Karpas-422 (cell line): ENCODE measurements around the gene GNG7. TPM values are rescaled to one million over a fixed set of nuclear protein-coding genes. Genes with fewer than 3 reads are reported as not detected.
"Not testable (repeated sequence)": the region's sequence is repeated elsewhere in the genome, so short reads cannot be mapped to it uniquely, and the experiment has no call there.

ENCODE experiments used
- DNase-seq: peaks from one replicate; pipeline ENCODE4 v3.0.0-alpha.2; 2015
- H2AFZ ChIP-seq: fragments of 200-600 bp; sonication (generic); 2 replicates; pipeline ENCODE4 v1.6.1; 2014; ENCODE audit warnings: antibody characterized with exemption, low read length, mixed read lengths
- H3K27ac ChIP-seq: fragments of 200-600 bp; sonication (generic); 2 replicates; pipeline ENCODE4 v1.5.1; 2014; ENCODE audit warnings: mild to moderate bottlenecking, low read length, moderate library complexity
- H3K27me3 ChIP-seq: fragments of 200-600 bp; sonication (generic); 2 replicates; pipeline ENCODE4 v1.6.1; 2014; ENCODE audit warnings: low read length, mixed read lengths
- H3K36me3 ChIP-seq: fragments of 200-600 bp; sonication (generic); 2 replicates; pipeline ENCODE4 v1.6.1; 2014; ENCODE audit warnings: low read length, mixed read lengths; ENCODE audit not compliant: insufficient read depth
- H3K4me1 ChIP-seq: fragments of 200-600 bp; sonication (generic); 2 replicates; pipeline ENCODE4 v1.6.1; 2014; ENCODE audit warnings: mild to moderate bottlenecking, low read length, mixed read lengths
- H3K4me2 ChIP-seq: fragments of 200-600 bp; sonication (generic); 2 replicates; pipeline ENCODE4 v1.6.1; 2014; ENCODE audit warnings: low read length, low read depth, mild to moderate bottlenecking; ENCODE audit not compliant: poor library complexity, severe bottlenecking
- H3K4me3 ChIP-seq: fragments of 200-600 bp; sonication (generic); 2 replicates; pipeline ENCODE4 v1.5.1; 2014; ENCODE audit warnings: mild to moderate bottlenecking, antibody characterized with exemption, low read length, mixed read lengths
- H3K79me2 ChIP-seq: fragments of 200-600 bp; sonication (generic); 2 replicates; pipeline ENCODE4 v1.6.1; 2014; ENCODE audit warnings: mild to moderate bottlenecking, low read length, mixed read lengths
- H3K9ac ChIP-seq: fragments of 200-600 bp; sonication (generic); 2 replicates; pipeline ENCODE4 v1.6.0; 2014; ENCODE audit warnings: low read length
- H3K9me2 ChIP-seq: fragments of 200-600 bp; sonication (generic), shearing (Covaris generic); replicated peaks from 2 replicates; pipeline ENCODE4 v1.6.0; 2014; ENCODE audit warnings: mild to moderate bottlenecking, low read length, moderate library complexity; ENCODE audit not compliant: insufficient read depth
- H3K9me3 ChIP-seq: fragments of 300-700, 200-600 bp; sonication (generic); 2 replicates; pipeline ENCODE4 v1.6.1; 2014; ENCODE audit warnings: low read length, mixed read lengths
- H4K20me1 ChIP-seq: fragments of 200-600 bp; sonication (generic); 2 replicates; pipeline ENCODE4 v1.6.1; 2014; ENCODE audit warnings: mild to moderate bottlenecking, antibody characterized with exemption, low read length, low read depth; ENCODE audit not compliant: insufficient read depth
- total RNA-seq: library from RNA; depleted of rRNA; stranded (reverse); fragments of >200 nt; shearing (Covaris generic); gene quantifications from 2 replicates; pipeline ENCODE4 v1.2.3, GENCODE V29; 2014; ENCODE audit warnings: low replicate concordance

The GNG7 gene
- total RNA-seq, 1 experiment from 2014 or later: 0.19 TPM

GRCh38 chr19:2469915-2470200, 232.6 kb downstream of the GNG7 start:
- not testable (repeated sequence) for H3K9me3 ChIP-seq, H3K36me3 ChIP-seq, H2AFZ ChIP-seq, H3K4me3 ChIP-seq, H3K9me2 ChIP-seq, DNase-seq, H3K9ac ChIP-seq, H3K79me2 ChIP-seq, H4K20me1 ChIP-seq, H3K27ac ChIP-seq, H3K27me3 ChIP-seq, H3K4me1 ChIP-seq, H3K4me2 ChIP-seq

GRCh38 chr19:2469102-2469914, 233.2 kb downstream of the GNG7 start:
- Histone ChIP-seq H3K4me3 (no peak overlapping the region), H3K27ac (no peak overlapping the region), H3K9me2 (no peaks in the 10 kb centered on the region), H4K20me1 (no peaks in the 10 kb centered on the region), H3K4me2 (no peak overlapping the region), H3K9me3 (no peaks in the 10 kb centered on the region), H3K9ac (no peak overlapping the region), H3K4me1 (no peaks in the 10 kb centered on the region), H3K79me2 (no peaks in the 10 kb centered on the region), H3K36me3 (no peaks in the 10 kb centered on the region), H3K27me3 (no peaks in the 10 kb centered on the region), H2AFZ (no peak overlapping the region)
- DNase-seq: no peak

- H3K4me1 ChIP-seq: no peaks in the 10 kb centered on the region
- no peak for DNase-seq
- H3K27me3 ChIP-seq: no peaks in the 10 kb centered on the region
- no peaks in the 10 kb centered on the region for H3K36me3 ChIP-seq
- H2AFZ ChIP-seq: no peak overlapping the region
- no peak overlapping the region for H3K9ac ChIP-seq
- no peaks in the 10 kb centered on the region for H3K9me3 ChIP-seq
- no peaks in the 10 kb centered on the region for H3K9me2 ChIP-seq
- H4K20me1 ChIP-seq: no peaks in the 10 kb centered on the region
- no peak overlapping the region for H3K4me2 ChIP-seq
- H3K4me3 ChIP-seq: no peak overlapping the region
- H3K79me2 ChIP-seq: no peaks in the 10 kb centered on the region
- no peak overlapping the region for H3K27ac ChIP-seq
Measured at GRCh38 chr19:2468596-2468995, 233.9 kb downstream of the GNG7 start.

- Histone ChIP-seq H3K9me2 (no peaks in the 10 kb centered on the region), H3K9me3 (no peaks in the 10 kb centered on the region), H3K9ac (no peak overlapping the region), H4K20me1 (no peaks in the 10 kb centered on the region), H3K4me3 (no peak overlapping the region), H3K27me3 (no peaks in the 10 kb centered on the region), H3K4me2 (no peak overlapping the region), H3K4me1 (peaks cover 5% of the 10 kb centered on the region; the same call in 1 of the 2 replicates), H2AFZ (no peak overlapping the region), H3K36me3 (no peaks in the 10 kb centered on the region), H3K27ac (no peak overlapping the region), H3K79me2 (no peaks in the 10 kb centered on the region)
- DNase-seq: no peak
Measured at GRCh38 chr19:2464389-2464788, 238.1 kb downstream of the GNG7 start.

GRCh38 chr19:2463694-2464093, 238.8 kb downstream of the GNG7 start:
- H2AFZ ChIP-seq, H3K79me2 ChIP-seq, DNase-seq: not testable (repeated sequence)

GRCh38 chr19:2462635-2463421, 239.7 kb downstream of the GNG7 start:
- Histone ChIP-seq H3K4me2 (no peak overlapping the region), H2AFZ (no peak overlapping the region), H3K27ac (no peak overlapping the region), H3K4me1 (peaks cover 5% of the 10 kb centered on the region; the same call in 1 of the 2 replicates), H3K4me3 (no peak overlapping the region), H4K20me1 (no peaks in the 10 kb centered on the region), H3K27me3 (no peaks in the 10 kb centered on the region), H3K9me2 (no peaks in the 10 kb centered on the region), H3K9ac (no peak overlapping the region), H3K79me2 (no peaks in the 10 kb centered on the region), H3K36me3 (no peaks in the 10 kb centered on the region), H3K9me3 (no peaks in the 10 kb centered on the region)
- no peak for DNase-seq

More at GRCh38 chr19:2463694-2464093, 238.8 kb downstream of the GNG7 start:
- not testable (repeated sequence) for H3K4me1 ChIP-seq, H3K9me3 ChIP-seq, H3K9ac ChIP-seq, H3K4me3 ChIP-seq, H4K20me1 ChIP-seq, H3K27ac ChIP-seq, H3K27me3 ChIP-seq, H3K36me3 ChIP-seq, H3K9me2 ChIP-seq, H3K4me2 ChIP-seq

- Histone ChIP-seq H3K4me1 (peaks cover 9% of the 10 kb centered on the region), H3K4me2 (peak overlapping the region; percentile 32), H3K9ac (no peak overlapping the region), H2AFZ (0 out of 2 replicates have a peak overlapping the region, but pooled peaks have one; percentile 36), H3K4me3 (peak overlapping the region; percentile 38; the same call in 1 of the 2 replicates), H3K9me2 (no peaks in the 10 kb centered on the region), H3K27me3 (no peaks in the 10 kb centered on the region), H3K9me3 (no peaks in the 10 kb centered on the region), H4K20me1 (no peaks in the 10 kb centered on the region), H3K36me3 (no peaks in the 10 kb centered on the region), H3K79me2 (0 out of 2 replicates have a peak, but pooled peaks cover 1% of the 10 kb centered on the region), H3K27ac (no peak overlapping the region)
- no peak for DNase-seq
Measured at GRCh38 chr19:2461751-2462634, 240.5 kb downstream of the GNG7 start.
